Transverse colon (tissue), 3 donors: ENCODE measurements around the gene GARNL3.

Source experiments
- EP300 ChIP-seq: sonication (generic); formaldehyde crosslinking; IDR thresholded peaks from one replicate; pipeline ENCODE4 v1.6.1; 2017; ENCODE audit warnings: antibody characterized with exemption, low read depth
- POLR2AphosphoS5 ChIP-seq, 3 donors: sonication (generic); formaldehyde crosslinking; IDR thresholded peaks; one replicate each; pipeline ENCODE4 v1.6.1; 2016; ENCODE audit warnings: antibody characterized with exemption in 3 of 3

DNA sequence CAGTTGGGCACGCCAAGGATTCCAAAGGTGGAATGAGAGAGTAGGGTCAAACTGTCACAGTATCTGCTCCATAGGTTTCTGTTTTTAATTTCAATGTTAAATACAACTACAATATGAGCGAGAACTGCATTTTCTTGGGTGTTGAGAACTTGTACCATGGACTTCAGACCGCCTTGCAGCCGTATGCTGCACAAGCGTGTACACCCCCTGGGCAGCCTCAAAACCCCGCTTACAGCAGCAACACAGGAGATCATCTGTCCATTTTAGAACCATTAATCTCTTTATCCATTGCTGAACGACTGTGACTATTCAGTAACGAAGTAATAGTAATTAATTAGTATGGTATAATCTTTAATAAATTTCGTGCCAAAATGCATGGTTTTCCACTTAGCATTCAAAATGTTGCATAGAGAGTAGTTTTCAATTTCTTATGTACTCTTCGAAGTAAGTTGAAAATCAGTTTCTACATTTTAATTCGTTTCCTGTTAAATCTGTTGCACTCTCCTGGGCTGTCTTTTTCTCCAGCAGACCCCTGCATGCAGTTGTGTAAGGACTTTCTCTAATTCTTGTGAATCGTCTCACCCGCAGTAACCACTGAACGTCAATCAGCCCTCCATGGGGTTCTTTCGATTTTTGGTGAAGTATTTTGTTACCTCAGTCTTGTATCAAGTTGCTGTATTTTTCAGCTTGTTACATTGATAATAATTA lies 42.0 kb upstream of the GARNL3 start:
- no peak for TF ChIP-seq EP300
- TF ChIP-seq POLR2AphosphoS5 (IDR thresholded peaks at IDR 0.05): no peak
